ENCODE measurements around the gene LHX3.

DNA sequence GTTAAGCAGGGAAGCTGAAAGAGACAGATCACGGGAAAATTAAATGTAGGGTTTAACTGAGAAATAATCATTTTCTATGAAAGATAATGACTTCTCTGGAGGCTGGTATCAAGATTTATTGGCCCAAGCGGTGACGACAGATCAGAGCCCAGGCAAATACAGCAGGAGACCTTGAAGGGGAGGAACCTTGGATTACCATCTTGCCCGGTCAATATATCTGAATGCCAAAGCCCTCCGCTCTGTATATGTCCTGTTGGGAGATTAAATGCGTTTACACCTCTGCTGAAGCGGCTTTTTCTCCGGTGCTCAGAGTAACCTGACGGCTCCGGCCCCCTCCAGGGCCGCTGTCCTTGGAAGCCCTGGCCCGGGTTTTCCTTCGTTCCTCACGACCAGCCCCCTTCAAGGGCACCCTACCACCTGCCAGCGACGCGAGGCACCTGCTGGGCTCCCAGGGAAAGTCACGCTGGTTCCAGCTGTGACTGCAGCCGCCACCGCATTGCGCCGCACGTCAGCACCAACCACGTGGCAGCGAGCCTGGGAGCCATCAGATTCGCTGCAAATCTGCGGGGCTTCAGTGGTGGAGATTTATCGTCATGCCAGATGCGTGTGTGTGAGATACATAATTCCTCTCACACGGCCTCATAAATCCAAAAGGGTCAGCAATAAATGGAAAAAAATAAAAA, 45.1 kb upstream of the LHX3 start:
- TF ChIP-seq, protein P1, sequence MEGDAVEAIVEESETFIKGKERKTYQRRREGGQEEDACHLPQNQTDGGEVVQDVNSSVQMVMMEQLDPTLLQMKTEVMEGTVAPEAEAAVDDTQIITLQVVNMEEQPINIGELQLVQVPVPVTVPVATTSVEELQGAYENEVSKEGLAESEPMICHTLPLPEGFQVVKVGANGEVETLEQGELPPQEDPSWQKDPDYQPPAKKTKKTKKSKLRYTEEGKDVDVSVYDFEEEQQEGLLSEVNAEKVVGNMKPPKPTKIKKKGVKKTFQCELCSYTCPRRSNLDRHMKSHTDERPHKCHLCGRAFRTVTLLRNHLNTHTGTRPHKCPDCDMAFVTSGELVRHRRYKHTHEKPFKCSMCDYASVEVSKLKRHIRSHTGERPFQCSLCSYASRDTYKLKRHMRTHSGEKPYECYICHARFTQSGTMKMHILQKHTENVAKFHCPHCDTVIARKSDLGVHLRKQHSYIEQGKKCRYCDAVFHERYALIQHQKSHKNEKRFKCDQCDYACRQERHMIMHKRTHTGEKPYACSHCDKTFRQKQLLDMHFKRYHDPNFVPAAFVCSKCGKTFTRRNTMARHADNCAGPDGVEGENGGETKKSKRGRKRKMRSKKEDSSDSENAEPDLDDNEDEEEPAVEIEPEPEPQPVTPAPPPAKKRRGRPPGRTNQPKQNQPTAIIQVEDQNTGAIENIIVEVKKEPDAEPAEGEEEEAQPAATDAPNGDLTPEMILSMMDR (IDR thresholded peaks at IDR 0.05): peak in 1 of 6 experiments; percentile 12
- TF ChIP-seq POLR2A (IDR thresholded peaks at IDR 0.05): no peak
